Endothelial cell of umbilical vein (primary cell): ENCODE measurements around the gene UNC5C. TPM values are rescaled to one million over a fixed set of nuclear protein-coding genes. Genes with fewer than 3 reads are reported as not detected.

ENCODE experiments used
- BruUV-seq: library from RNA; stranded (reverse); fragments of 400-500 nt; replicated peaks from 2 replicates; lab custom pipeline; 2021; lab: Mats Ljungman, UMichigan
- CTCF ChIA-PET: fragments of 300-600, 350-600 bp; sonication (Branson Sonifier 250); formaldehyde crosslinking; loops from one replicate; lab custom pipeline; 2021; ENCODE audit warnings: antibody characterized with exemption, inconsistent platforms; lab: Charles Lee
- POLR2A ChIA-PET: fragments of 300-600, 350-600 bp; sonication (Branson Sonifier 250); formaldehyde crosslinking; loops from one replicate; lab custom pipeline; 2021; ENCODE audit warnings: antibody characterized with exemption, inconsistent platforms; lab: Charles Lee
- DNase-seq: peaks from one replicate; pipeline ENCODE4 v3.0.0-alpha.2; 2011; ENCODE audit warnings: low read depth, low spot score
- FAIRE-seq: peaks from 2 replicates; lab custom pipeline; 2011; peaks lifted over from hg19 to GRCh38; lab: Jason Lieb, UNC
- H2AFZ ChIP-seq: 2 replicates; pipeline ENCODE4 v1.6.0; 2012; ENCODE audit warnings: low read depth, low read length, control low read depth, inconsistent platforms
- H3K27ac ChIP-seq: 2 replicates; pipeline ENCODE4 v1.5.1; 2011; ENCODE audit warnings: low read depth, mild to moderate bottlenecking, control low read depth, low read length, moderate library complexity; ENCODE audit not compliant: insufficient read depth
- H3K27me3 ChIP-seq, 2 experiments: 2 replicates each; pipeline versions ENCODE4 v1.6.0 to v1.6.1; 2011; ENCODE audit warnings: low read length in 2 of 2, mixed read lengths in 1 of 2; ENCODE audit not compliant: control insufficient read depth in 2 of 2, insufficient read depth in 2 of 2
- H3K36me3 ChIP-seq, 2 experiments: 2 replicates in 1 of 2; 3 replicates in 1 of 2; pipeline ENCODE4 v1.5.1; 2011; ENCODE audit warnings: low read length in 2 of 2, mild to moderate bottlenecking in 1 of 2, moderate library complexity in 1 of 2; ENCODE audit not compliant: control insufficient read depth in 2 of 2, insufficient read depth in 2 of 2; ENCODE audit errors: extremely low read depth in 1 of 2
- H3K4me1 ChIP-seq: 3 replicates; pipeline ENCODE4 v1.5.1; 2011; ENCODE audit warnings: mild to moderate bottlenecking, low read length; ENCODE audit not compliant: control insufficient read depth, insufficient read depth; ENCODE audit errors: extremely low read depth
- H3K4me2 ChIP-seq: 2 replicates; pipeline ENCODE4 v1.6.1; 2011; ENCODE audit warnings: low read length, control low read depth, mixed read lengths; ENCODE audit not compliant: insufficient read depth
- H3K4me3 ChIP-seq, 3 experiments: fragments of 200-600 bp in 1 of 3; sonication (generic), shearing (Covaris generic) in 1 of 3; replicated peaks in 1 of 3; 2 replicates each; pipeline ENCODE4 v1.5.1; 2011 to 2016; ENCODE audit warnings: control low read depth in 3 of 3, low read length in 3 of 3, mild to moderate bottlenecking in 2 of 3, inconsistent platforms in 1 of 3, low read depth in 1 of 3, moderate library complexity in 1 of 3; ENCODE audit not compliant: insufficient read depth in 1 of 3
- H3K79me2 ChIP-seq: 2 replicates; pipeline ENCODE4 v1.6.0; 2012; ENCODE audit warnings: low read length, inconsistent platforms; ENCODE audit not compliant: control insufficient read depth, insufficient read depth
- H3K9ac ChIP-seq: replicated peaks from 2 replicates; pipeline ENCODE3; 2011; ENCODE audit warnings: low read length, control low read depth; ENCODE audit not compliant: insufficient read depth; ENCODE audit errors: extremely low read depth
- H3K9me1 ChIP-seq: replicated peaks from 3 replicates; pipeline ENCODE4 v1.6.0; 2011; ENCODE audit warnings: mild to moderate bottlenecking, low read length; ENCODE audit not compliant: control insufficient read depth, insufficient read depth; ENCODE audit errors: extremely low read depth
- H3K9me3 ChIP-seq: replicated peaks from 2 replicates; pipeline ENCODE4 v1.5.1; 2012; ENCODE audit warnings: low read length, inconsistent platforms; ENCODE audit not compliant: control insufficient read depth, insufficient read depth
- H4K20me1 ChIP-seq: replicated peaks from 2 replicates; pipeline ENCODE3; 2011; ENCODE audit warnings: mild to moderate bottlenecking, low read length; ENCODE audit not compliant: control insufficient read depth, insufficient read depth; ENCODE audit errors: extremely low read depth
- CTCF ChIP-seq, 2 donors: IDR thresholded peaks; 1 replicate in 1 of 2; 2 replicates in 1 of 2; pipeline ENCODE4 v1.5.1; 2011; ENCODE audit warnings: low read length in 2 of 2, mild to moderate bottlenecking in 2 of 2, moderate library complexity in 2 of 2, control low read depth in 1 of 2, inconsistent platforms in 1 of 2, low read depth in 1 of 2; ENCODE audit not compliant: insufficient read depth in 1 of 2; ENCODE audit errors: extremely low read depth in 1 of 2
- EZH2 ChIP-seq: IDR thresholded peaks from 2 replicates; pipeline ENCODE4 v1.6.1; 2012; ENCODE audit warnings: borderline replicate concordance, low read depth, mild to moderate bottlenecking, moderate library complexity, low read length, inconsistent platforms; ENCODE audit not compliant: severe bottlenecking
- FOS ChIP-seq: IDR thresholded peaks from 2 replicates; pipeline ENCODE4 v1.6.1; 2011; ENCODE audit warnings: mild to moderate bottlenecking, low read length, moderate library complexity, borderline replicate concordance; ENCODE audit not compliant: insufficient read depth
- GATA2 ChIP-seq: IDR thresholded peaks from 2 replicates; pipeline ENCODE4 v1.7.0; 2011; ENCODE audit warnings: low read depth, mild to moderate bottlenecking, moderate library complexity, mixed read lengths, low read length; ENCODE audit not compliant: insufficient read length, insufficient read depth
- JUN ChIP-seq: IDR thresholded peaks from 2 replicates; pipeline ENCODE4 v1.6.1; 2011; ENCODE audit warnings: borderline replicate concordance, low read depth; ENCODE audit not compliant: insufficient read length, insufficient read depth
- MAX ChIP-seq: IDR thresholded peaks from 2 replicates; pipeline ENCODE4 v1.6.1; 2011; ENCODE audit not compliant: insufficient read depth, insufficient read length
- MYC ChIP-seq: IDR thresholded peaks from one replicate; pipeline ENCODE4 v1.6.1; 2011; ENCODE audit warnings: mild to moderate bottlenecking, low read depth, low read length
- POLR2A ChIP-seq: IDR thresholded peaks from 2 replicates; pipeline ENCODE4 v1.6.1; 2012; ENCODE audit warnings: low read depth, mild to moderate bottlenecking, control low read depth, low read length
- POLR2AphosphoS5 ChIP-seq: IDR thresholded peaks from 2 replicates; pipeline ENCODE4 v1.6.1; 2012; ENCODE audit warnings: low read depth, mild to moderate bottlenecking, control low read depth, low read length, moderate library complexity; ENCODE audit not compliant: insufficient read depth
- dilution Hi-C: fragments of 300-500 bp; cut with MboI; formaldehyde crosslinking; loops from one replicate; pipeline ENCODE4 v1.15.0; 2019; ENCODE audit warnings: low sequenced_read_pairs; ENCODE audit not compliant: extremely low pct_ligation_motif_present
- intact Hi-C: fragments of 100-400 bp; cut with micrococcal nuclease; formaldehyde crosslinking; loops from one replicate; pipeline ENCODE4 v1.10.0; 2022
- polyA plus RNA-seq, 4 experiments: library from polyadenylated mRNA; depleted of rRNA in 3 of 4; stranded (reverse) in 3 of 4; unstranded in 1 of 4; fragments of >200 nt; gene quantifications; 2 replicates each; pipeline versions ENCODE4 v1.2.1 to v1.2.3, GENCODE V29; 2011 to 2012; ENCODE audit warnings: missing spikeins in 1 of 4
- total RNA-seq: library from RNA; stranded (reverse); gene quantifications from 2 replicates; pipeline ENCODE4 v1.2.3, GENCODE V29; 2021

Gene UNC5C
- total and polyA plus RNA-seq, 2 donors (not counting 3 experiments of a cell fraction or from before 2014, with no cell fraction given), result 0.44 to 0.53 TPM

GRCh38 chr4:95289028-95289634, 259.6 kb downstream of the UNC5C start:
- Histone ChIP-seq H3K4me3 (no peak overlapping the region), H3K9me3 (no peaks in the 10 kb centered on the region), H3K36me3 (no peaks in the 10 kb centered on the region), H3K4me2 (peak overlapping the region; percentile 60), H3K9ac (peak overlapping the region; percentile 67), H3K79me2 (no peaks in the 10 kb centered on the region), H3K4me1 (peaks cover 31% of the 10 kb centered on the region), H3K27me3 (no peaks in the 10 kb centered on the region), H4K20me1 (no peaks in the 10 kb centered on the region), H3K27ac (peak overlapping the region; percentile 77), H2AFZ (peak overlapping the region; percentile 40), H3K9me1 (no peaks in the 10 kb centered on the region)
- dilution Hi-C loops, result no loop called here
- no TSS peak for BruUV-seq
- ChIA-PET CTCF (interaction anchor here (0.7 to 1.4 kb wide), 7 partner anchors 9 to 221 kb away, joined by 3 to 7 read pairs (median 4); no protein-coding TSS in a partner anchor), POLR2A (interaction anchor here (1.1 kb wide), 1 partner anchor 22 kb away, joined by 3 read pairs; no protein-coding TSS in a partner anchor)
- FAIRE-seq (peak; percentile 79), DNase-seq (peak; percentile 92)
- intact Hi-C loops, result loop anchor here (1.0 to 5.0 kb wide), 3 partner anchors 22 to 219 kb away; no protein-coding TSS in a partner anchor
- TF ChIP-seq MYC, result no peak
- peak; percentile 83 for TF ChIP-seq GATA2
- peak; percentile 71 for TF ChIP-seq POLR2AphosphoS5
- peak; percentile 88 for TF ChIP-seq FOS
- TF ChIP-seq JUN, result peak; percentile 37
- no peak for TF ChIP-seq POLR2A
- TF ChIP-seq MAX, result no peak
- no peak for TF ChIP-seq EZH2
- no peak for TF ChIP-seq CTCF (IDR thresholded peaks at IDR 0.05; ENCODE audit: extremely low read depth in 1 of 2, insufficient read depth in 1 of 2, low read depth in 1 of 2, low read length in 2 of 2)
